RWPE2 (cell line): ENCODE results near the gene PPM1M.

Source experiments
- ATAC-seq: fragments of 200-7000 bp; cut with Tn5 transposase; 3 replicates; pipeline ENCODE4 v1.9.1; 2021; ENCODE audit warnings: low read depth
- DNase-seq: peaks from one replicate; pipeline ENCODE4 v3.0.0-alpha.2; 2020; ENCODE audit warnings: low spot score
- H3K27ac ChIP-seq: fragments of 450-650 bp; 2 replicates; pipeline ENCODE4 v1.5.1; 2017; ENCODE audit warnings: mild to moderate bottlenecking; ENCODE audit not compliant: poor library complexity, severe bottlenecking
- H3K27me3 ChIP-seq: fragments of 250-450 bp; sonication (Bioruptor Pico); 2 replicates; pipeline ENCODE4 v1.5.1; 2021; ENCODE audit warnings: mild to moderate bottlenecking, moderate library complexity; ENCODE audit not compliant: insufficient read depth, poor library complexity, severe bottlenecking
- H3K36me3 ChIP-seq: fragments of 250-450 bp; sonication (Bioruptor Pico); 2 replicates; pipeline ENCODE4 v1.5.1; 2020; ENCODE audit warnings: low read depth, mild to moderate bottlenecking, moderate library complexity
- H3K4me1 ChIP-seq: fragments of 250-450 bp; sonication (Bioruptor Pico); 2 replicates; pipeline ENCODE4 v1.5.1; 2021; ENCODE audit warnings: mild to moderate bottlenecking, moderate library complexity; ENCODE audit not compliant: insufficient read depth, poor library complexity, severe bottlenecking
- H3K4me3 ChIP-seq: fragments of 250-450 bp; sonication (Bioruptor Pico); 2 replicates; pipeline ENCODE4 v1.5.1; 2021; ENCODE audit warnings: mild to moderate bottlenecking, moderate library complexity; ENCODE audit not compliant: severe bottlenecking
- H3K9me3 ChIP-seq: fragments of 250-450 bp; sonication (Bioruptor Pico); 2 replicates; pipeline ENCODE4 v1.5.1; 2021; ENCODE audit warnings: mild to moderate bottlenecking, moderate library complexity; ENCODE audit not compliant: severe bottlenecking
- CTCF ChIP-seq: fragments of 450-650 bp; IDR thresholded peaks from one replicate; pipeline ENCODE4 v1.5.1; 2017; ENCODE audit warnings: mild to moderate bottlenecking, moderate library complexity; ENCODE audit not compliant: poor library complexity, severe bottlenecking

The PPM1M gene

DNA sequence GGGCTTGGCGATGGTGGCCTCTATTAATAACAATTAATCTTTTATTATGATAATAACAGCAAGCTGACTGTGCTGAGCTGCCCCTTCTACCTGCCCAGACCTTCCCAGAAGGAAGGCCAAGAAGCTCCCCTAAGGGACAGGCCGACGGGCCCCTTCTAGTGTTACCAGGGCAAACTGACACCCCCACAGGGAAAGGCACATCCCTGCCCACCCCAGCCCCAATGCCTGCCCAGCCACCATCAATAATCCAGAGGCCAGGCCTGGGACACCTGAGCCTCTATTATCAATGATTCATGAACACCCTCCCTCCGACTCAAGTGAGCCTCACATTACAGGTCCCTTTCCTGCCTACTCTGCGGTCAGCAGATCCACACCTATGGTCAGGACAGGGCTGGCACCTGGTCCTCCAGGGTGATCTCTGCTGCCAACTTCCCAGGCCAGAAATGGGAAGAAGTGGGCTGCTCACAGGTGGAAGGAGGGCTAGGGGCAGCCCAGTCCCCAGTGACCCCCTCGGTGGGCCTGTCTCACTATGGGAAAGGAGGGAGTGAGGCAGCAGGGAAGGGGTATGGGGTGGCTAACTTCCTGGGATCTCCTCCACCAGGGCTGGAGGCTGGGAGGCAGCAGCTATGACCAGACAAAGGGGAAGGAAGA, 8.4 kb upstream of the PPM1M start:
- ATAC-seq (peak; percentile 28), DNase-seq (no peak)
- Histone ChIP-seq H3K27me3 (no peaks in the 10 kb centered on the region), H3K27ac (peak overlapping the region; percentile 90), H3K4me1 (peaks cover 25% of the 10 kb centered on the region), H3K9me3 (no peaks in the 10 kb centered on the region), H3K36me3 (peaks cover 26% of the 10 kb centered on the region), H3K4me3 (peak overlapping the region; percentile 58)
- peak; percentile 3 for TF ChIP-seq CTCF

DNA sequence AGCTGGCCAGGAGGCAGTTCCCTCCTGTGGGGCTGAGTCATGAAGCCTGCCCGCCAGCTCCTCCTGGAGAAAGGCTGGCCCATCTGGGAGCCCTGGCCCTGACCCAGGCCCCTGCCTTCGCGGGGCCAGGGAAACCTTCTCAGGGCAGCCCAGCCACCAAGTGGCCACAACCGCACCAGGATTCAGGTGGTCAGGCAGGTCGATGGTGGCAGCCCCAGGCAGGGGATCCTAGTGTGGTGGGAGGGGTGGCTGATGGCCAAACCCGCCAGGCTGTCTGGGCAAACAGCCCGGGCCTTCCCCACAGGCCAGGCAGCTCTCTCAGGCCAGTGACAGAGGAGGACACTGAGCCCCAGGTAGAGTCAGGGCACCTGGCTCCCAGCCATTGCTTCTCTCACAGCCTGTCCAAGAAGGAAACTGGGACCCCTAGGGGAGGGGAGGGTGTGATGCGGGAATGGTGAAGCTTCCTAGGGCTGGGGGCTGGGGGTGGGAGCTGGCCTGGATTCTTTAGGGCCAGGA, 7.8 kb upstream of the PPM1M start:
- peak; percentile 86 for ATAC-seq
- DNase-seq = peak; percentile 89
- no peaks in the 10 kb centered on the region for H3K27me3 ChIP-seq
- H3K9me3 ChIP-seq = no peaks in the 10 kb centered on the region
- H3K27ac ChIP-seq = peak overlapping the region; percentile 90
- peak; percentile 6 for TF ChIP-seq CTCF
- H3K4me1 ChIP-seq = peaks cover 25% of the 10 kb centered on the region
- H3K36me3 ChIP-seq = peaks cover 20% of the 10 kb centered on the region
- H3K4me3 ChIP-seq = peak overlapping the region; percentile 58

- peak overlapping the region; percentile 58 for H3K4me3 ChIP-seq
- H3K4me1 ChIP-seq = peaks cover 25% of the 10 kb centered on the region
- H3K36me3 ChIP-seq = peaks cover 14% of the 10 kb centered on the region
- no peaks in the 10 kb centered on the region for H3K9me3 ChIP-seq
- DNase-seq (no peak), ATAC-seq (no peak; the same call in 2 of the 3 replicates)
- H3K27ac ChIP-seq = peak overlapping the region; percentile 90
- TF ChIP-seq CTCF = no peak
- no peaks in the 10 kb centered on the region for H3K27me3 ChIP-seq
These were observed 7.3 kb upstream of the PPM1M start for GRCh38 chr3:52238193-52238760.

GRCh38 chr3:52238761-52239701, 6.5 kb upstream of the PPM1M start, which contains the start of gene TWF2:
Gene TWF2, minus strand, starts transcription at chr3:52239158. Its CDS starts 142 bp downstream, at chr3:52239016.
- Histone ChIP-seq H3K4me1 (peaks cover 26% of the 10 kb centered on the region), H3K36me3 (peaks cover 11% of the 10 kb centered on the region), H3K27ac (peak within 1 kb of the TSS; percentile 90), H3K27me3 (no peaks in the 10 kb centered on the region), H3K9me3 (no peaks in the 10 kb centered on the region), H3K4me3 (peak within 1 kb of the TSS; percentile 58)
- TF ChIP-seq CTCF = peak; percentile 27
- ATAC-seq (peak; percentile 58), DNase-seq (peak; percentile 69)
